ENCODE measurements around the gene ERFE.

The ERFE gene

GRCh38 chr2:238151628-238152235, 7.0 kb upstream of the ERFE start:
- no peak overlapping the region for H3K4me3 ChIP-seq (ENCODE audit: low read length)

GRCh38 chr2:238152771-238153688, 5.7 kb upstream of the ERFE start:
- no peak for TF ChIP-seq ZNF274 (IDR thresholded peaks at IDR 0.05; ENCODE audit: low read depth, low read length)

More at GRCh38 chr2:238151628-238152235, 7.0 kb upstream of the ERFE start:
- no peak for TF ChIP-seq ZNF274 (IDR thresholded peaks at IDR 0.05; ENCODE audit: low read depth, low read length)

GRCh38 chr2:238154570-238154969, 4.2 kb upstream of the ERFE start:
- no peak for TF ChIP-seq ZNF274 (IDR thresholded peaks at IDR 0.05; ENCODE audit: low read depth, low read length)
- H3K4me3 ChIP-seq (ENCODE audit: low read length): no peak overlapping the region

More at GRCh38 chr2:238152771-238153688, 5.7 kb upstream of the ERFE start:
- no peak overlapping the region for H3K4me3 ChIP-seq (ENCODE audit: low read length)

GRCh38 chr2:238155051-238155760, 3.6 kb upstream of the ERFE start:
- no peak for TF ChIP-seq ZNF274 (IDR thresholded peaks at IDR 0.05; ENCODE audit: low read depth, low read length)

GRCh38 chr2:238155761-238156694, 2.7 kb upstream of the ERFE start:
- TF ChIP-seq ZNF274 (IDR thresholded peaks at IDR 0.05; ENCODE audit: low read depth, low read length): no peak
- H3K4me3 ChIP-seq (ENCODE audit: low read length): no peak overlapping the region

More at GRCh38 chr2:238155051-238155760, 3.6 kb upstream of the ERFE start:
- H3K4me3 ChIP-seq (ENCODE audit: low read length): no peak overlapping the region

- TF ChIP-seq ZNF274 (IDR thresholded peaks at IDR 0.05; ENCODE audit: low read depth, low read length): no peak
- H3K4me3 ChIP-seq (ENCODE audit: low read length): no peak overlapping the region
Observed at GRCh38 chr2:238157506-238158017, 1.2 kb upstream of the ERFE start.

GRCh38 chr2:238158018-238158508, 707 bp upstream of the ERFE start:
- no peak for TF ChIP-seq ZNF274 (IDR thresholded peaks at IDR 0.05; ENCODE audit: low read depth, low read length)
- no peak overlapping the region for H3K4me3 ChIP-seq (ENCODE audit: low read length)

- peak overlapping the region; percentile 26; the same call in 1 of the 2 replicates for H3K4me3 ChIP-seq (ENCODE audit: low read length)
- no peak for TF ChIP-seq ZNF274 (IDR thresholded peaks at IDR 0.05; ENCODE audit: low read depth, low read length)
Observed at GRCh38 chr2:238159071-238159539, 335 bp downstream of the ERFE start.

- no peak for TF ChIP-seq ZNF274 (IDR thresholded peaks at IDR 0.05; ENCODE audit: low read depth, low read length)
- no peak overlapping the region for H3K4me3 ChIP-seq (ENCODE audit: low read length)
Observed at GRCh38 chr2:238159661-238160205, 963 bp downstream of the ERFE start.

GRCh38 chr2:238160206-238161129, 1.7 kb downstream of the ERFE start:
- H3K4me3 ChIP-seq (ENCODE audit: low read length): no peak overlapping the region
- TF ChIP-seq ZNF274 (IDR thresholded peaks at IDR 0.05; ENCODE audit: low read depth, low read length): no peak

GRCh38 chr2:238161291-238162051, 2.7 kb downstream of the ERFE start:
- no peak overlapping the region for H3K4me3 ChIP-seq (ENCODE audit: low read length)
- TF ChIP-seq ZNF274 (IDR thresholded peaks at IDR 0.05; ENCODE audit: low read depth, low read length): no peak

All from GM08714 (cell line).